GM23338 (cell line): Measurements from ENCODE around the gene BCL7C. TPM values are rescaled to one million over a fixed set of nuclear protein-coding genes. Genes with fewer than 3 reads are reported as not detected.

Source experiments
- ATAC-seq: fragments of 200-7000 bp; cut with Tn5 transposase; 3 replicates; pipeline ENCODE4 v1.9.1; 2020
- DNase-seq: peaks from one replicate; pipeline ENCODE4 v3.0.0-alpha.2; 2015; ENCODE audit warnings: low spot score
- H2AFZ ChIP-seq: fragments of 200-600 bp; sonication (generic); 2 replicates; pipeline ENCODE4 v1.8.0; 2016; ENCODE audit warnings: antibody characterized with exemption, mild to moderate bottlenecking, moderate library complexity
- H3F3A ChIP-seq: fragments of 200-600 bp; sonication (generic); replicated peaks from 2 replicates; pipeline ENCODE4 v1.8.0; 2017; ENCODE audit warnings: antibody characterized with exemption, mixed run types, low read depth
- H3K27ac ChIP-seq: fragments of 200-600 bp; sonication (generic); 2 replicates; pipeline ENCODE4 v1.6.1; 2016; ENCODE audit warnings: low read depth
- H3K27me3 ChIP-seq: fragments of 200-600 bp; sonication (generic); 2 replicates; pipeline ENCODE4 v1.8.0; 2016; ENCODE audit warnings: mild to moderate bottlenecking, mixed run types, moderate library complexity; ENCODE audit not compliant: insufficient read depth
- H3K36me3 ChIP-seq: fragments of 200-600 bp; sonication (generic); 2 replicates; pipeline ENCODE4 v1.8.0; 2016; ENCODE audit warnings: mild to moderate bottlenecking; ENCODE audit not compliant: insufficient read depth
- H3K4me1 ChIP-seq: fragments of 200-600 bp; sonication (generic); 2 replicates; pipeline ENCODE4 v1.8.0; 2016; ENCODE audit warnings: mild to moderate bottlenecking, moderate library complexity; ENCODE audit not compliant: insufficient read depth
- H3K4me2 ChIP-seq: fragments of 200-600 bp; sonication (generic); 2 replicates; pipeline ENCODE4 v1.7.1; 2017; ENCODE audit warnings: mixed run types
- H3K4me3 ChIP-seq: fragments of 200-600 bp; sonication (generic); 2 replicates; pipeline ENCODE4 v1.6.1; 2016; ENCODE audit warnings: mixed run types
- H3K79me2 ChIP-seq: fragments of 200-600 bp; sonication (generic); replicated peaks from 2 replicates; pipeline ENCODE4 v1.8.0; 2017; ENCODE audit warnings: mild to moderate bottlenecking; ENCODE audit not compliant: insufficient read depth
- H3K9me2 ChIP-seq: fragments of 200-600 bp; sonication (generic); 2 replicates; pipeline ENCODE4 v1.8.0; 2017; ENCODE audit not compliant: insufficient read depth
- H4K20me1 ChIP-seq: fragments of 200-600 bp; sonication (generic); replicated peaks from 2 replicates; pipeline ENCODE4 v1.8.0; 2017; ENCODE audit warnings: mild to moderate bottlenecking; ENCODE audit not compliant: insufficient read depth
- H3K27ac Mint-ChIP-seq: 2 replicates; pipeline ENCODE4 v1.8.0; 2020; ENCODE audit warnings: inconsistent platforms, mild to moderate bottlenecking, moderate library complexity, mixed read lengths
- H3K27me3 Mint-ChIP-seq: 3 replicates; pipeline ENCODE4 v1.8.0; 2022; ENCODE audit warnings: low read depth, mild to moderate bottlenecking, moderate library complexity, mixed read lengths, inconsistent platforms; ENCODE audit not compliant: insufficient read depth, poor library complexity
- H3K36me3 Mint-ChIP-seq: 3 replicates; pipeline ENCODE4 v1.8.0; 2021; ENCODE audit warnings: low read depth, mild to moderate bottlenecking, inconsistent platforms, moderate library complexity, mixed read lengths
- H3K4me1 Mint-ChIP-seq: 3 replicates; pipeline ENCODE4 v1.8.0; 2020; ENCODE audit warnings: mild to moderate bottlenecking, inconsistent platforms, mixed read lengths
- H3K4me3 Mint-ChIP-seq: 3 replicates; pipeline ENCODE4 v1.8.0; 2021; ENCODE audit warnings: moderate library complexity, mild to moderate bottlenecking, inconsistent platforms, mixed read lengths
- H3K9me3 Mint-ChIP-seq: 3 replicates; pipeline ENCODE4 v1.8.0; 2020; ENCODE audit warnings: moderate library complexity, mild to moderate bottlenecking, inconsistent platforms, mixed read lengths
- CREB1 ChIP-seq: fragments of 250-450 bp; sonication (Bioruptor Pico); IDR thresholded peaks from 2 replicates; pipeline ENCODE4 v1.5.0; 2020; ENCODE audit warnings: low read depth, mild to moderate bottlenecking, moderate library complexity
- CTCF ChIP-seq, 2 experiments: fragments of 200-600 bp in 1 of 2; sonication (generic) in 1 of 2; conservative IDR thresholded peaks; 2 replicates each; pipeline versions ENCODE4 v1.5.1 to v1.6.1; 2016 to 2017; ENCODE audit warnings: antibody characterized with exemption in 2 of 2, low read depth in 2 of 2, mild to moderate bottlenecking in 2 of 2, moderate library complexity in 1 of 2
- EZH2 ChIP-seq: fragments of 200-600 bp; sonication (generic); IDR thresholded peaks from one replicate; pipeline ENCODE4 v1.8.0; 2017; ENCODE audit warnings: antibody characterized with exemption, mild to moderate bottlenecking, low read depth; ENCODE audit not compliant: unreplicated experiment
- EZH2phosphoT487 ChIP-seq: fragments of 200-600 bp; sonication (generic); IDR thresholded peaks from one replicate; pipeline ENCODE4 v1.8.1; 2018; ENCODE audit warnings: antibody characterized with exemption; ENCODE audit not compliant: unreplicated experiment
- JUNB ChIP-seq: IDR thresholded peaks from one replicate; pipeline ENCODE4 v1.6.1; 2016; ENCODE audit warnings: antibody characterized with exemption; ENCODE audit not compliant: unreplicated experiment
- STAT1 ChIP-seq: IDR thresholded peaks from one replicate; pipeline ENCODE4 v1.6.1; 2016; ENCODE audit warnings: antibody characterized with exemption; ENCODE audit not compliant: unreplicated experiment
- ZNF331 ChIP-seq: fragments of 250-450 bp; sonication (Bioruptor Pico); IDR thresholded peaks from 2 replicates; pipeline ENCODE4 v1.5.0; 2020; ENCODE audit warnings: low read depth, mild to moderate bottlenecking, moderate library complexity
- ZNF462 ChIP-seq: fragments of 250-450 bp; sonication (Bioruptor Pico); IDR thresholded peaks from 2 replicates; pipeline ENCODE4 v1.5.0; 2020; ENCODE audit warnings: mild to moderate bottlenecking, moderate library complexity
- polyA plus RNA-seq: library from polyadenylated mRNA; unstranded; fragments of >200 nt; fragmentation: Nextera tagmentation; extraction: Ambion mirVana; gene quantifications from 2 replicates; pipeline ENCODE4 v1.2.1, GENCODE V29; 2016
- total RNA-seq: library from RNA; depleted of rRNA; stranded (reverse); fragments of >200 nt; shearing (Covaris generic); gene quantifications from 2 replicates; pipeline ENCODE4 v1.2.3, GENCODE V29; 2014
- TF ChIP-seq, protein P1 (sequence below): IDR thresholded peaks from one replicate; pipeline ENCODE4 v1.6.1; 2018; ENCODE audit warnings: antibody characterized with exemption; ENCODE audit not compliant: unreplicated experiment
- TF ChIP-seq, protein P2 (sequence below): IDR thresholded peaks from 2 replicates; pipeline ENCODE4 v1.6.1; 2016; ENCODE audit warnings: antibody characterized with exemption

BCL7C gene
- total and polyA plus RNA-seq, 2 experiments from 2014 or later, result 17.5 to 22.1 TPM

DNA sequence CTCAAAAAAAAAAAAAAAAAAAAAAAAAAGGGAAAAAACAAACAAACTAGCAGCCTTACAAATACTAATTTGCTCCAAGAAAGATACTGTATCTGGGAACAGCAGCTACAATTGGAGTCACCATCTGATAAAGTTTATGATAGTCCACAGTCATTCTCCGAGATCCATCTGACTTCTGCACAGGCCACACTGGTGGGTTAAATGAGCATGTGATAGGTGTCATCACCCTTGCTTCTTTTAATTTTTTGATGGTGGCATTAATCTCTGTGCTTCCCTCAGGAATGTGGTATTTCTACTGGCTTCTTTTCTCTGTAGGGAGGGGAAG, 49.6 kb downstream of the BCL7C start:
- peaks cover 7% of the 10 kb centered on the region for H3K27me3 Mint-ChIP-seq
- DNase-seq, result no peak

More for the DNA sequence above, 49.6 kb downstream of the BCL7C start:
- Histone ChIP-seq H3K36me3 (no peaks in the 10 kb centered on the region), H3K27ac (no peak overlapping the region), H3K4me2 (no peak overlapping the region), H3K9me2 (no peaks in the 10 kb centered on the region), H3K4me3 (no peak overlapping the region), H3K79me2 (no peaks in the 10 kb centered on the region), H3F3A (0 out of 2 replicates have a peak, but pooled peaks cover 3% of the 10 kb centered on the region), H4K20me1 (no peaks in the 10 kb centered on the region), H2AFZ (no peak overlapping the region), H3K27me3 (no peaks in the 10 kb centered on the region), H3K4me1 (no peaks in the 10 kb centered on the region)
- Mint-ChIP-seq H3K27ac (no peak overlapping the region), H3K4me1 (peaks cover 10% of the 10 kb centered on the region), H3K4me3 (no peak overlapping the region), H3K36me3 (peaks cover 2% of the 10 kb centered on the region; the same call in 1 of the 3 replicates), H3K9me3 (peaks cover 13% of the 10 kb centered on the region)
- TF ChIP-seq ZNF331 (CRISPR knock-in tag) (no peak), JUNB (no peak), ZNF462 (CRISPR knock-in tag) (no peak), CREB1 (CRISPR knock-in tag) (no peak), EZH2phosphoT487 (no peak), CTCF (conservative IDR thresholded peaks at IDR 0.05; ENCODE audit: low read depth in 2 of 2) (no peak), EZH2 (no peak), STAT1 (no peak)
- TF ChIP-seq, protein P1, sequence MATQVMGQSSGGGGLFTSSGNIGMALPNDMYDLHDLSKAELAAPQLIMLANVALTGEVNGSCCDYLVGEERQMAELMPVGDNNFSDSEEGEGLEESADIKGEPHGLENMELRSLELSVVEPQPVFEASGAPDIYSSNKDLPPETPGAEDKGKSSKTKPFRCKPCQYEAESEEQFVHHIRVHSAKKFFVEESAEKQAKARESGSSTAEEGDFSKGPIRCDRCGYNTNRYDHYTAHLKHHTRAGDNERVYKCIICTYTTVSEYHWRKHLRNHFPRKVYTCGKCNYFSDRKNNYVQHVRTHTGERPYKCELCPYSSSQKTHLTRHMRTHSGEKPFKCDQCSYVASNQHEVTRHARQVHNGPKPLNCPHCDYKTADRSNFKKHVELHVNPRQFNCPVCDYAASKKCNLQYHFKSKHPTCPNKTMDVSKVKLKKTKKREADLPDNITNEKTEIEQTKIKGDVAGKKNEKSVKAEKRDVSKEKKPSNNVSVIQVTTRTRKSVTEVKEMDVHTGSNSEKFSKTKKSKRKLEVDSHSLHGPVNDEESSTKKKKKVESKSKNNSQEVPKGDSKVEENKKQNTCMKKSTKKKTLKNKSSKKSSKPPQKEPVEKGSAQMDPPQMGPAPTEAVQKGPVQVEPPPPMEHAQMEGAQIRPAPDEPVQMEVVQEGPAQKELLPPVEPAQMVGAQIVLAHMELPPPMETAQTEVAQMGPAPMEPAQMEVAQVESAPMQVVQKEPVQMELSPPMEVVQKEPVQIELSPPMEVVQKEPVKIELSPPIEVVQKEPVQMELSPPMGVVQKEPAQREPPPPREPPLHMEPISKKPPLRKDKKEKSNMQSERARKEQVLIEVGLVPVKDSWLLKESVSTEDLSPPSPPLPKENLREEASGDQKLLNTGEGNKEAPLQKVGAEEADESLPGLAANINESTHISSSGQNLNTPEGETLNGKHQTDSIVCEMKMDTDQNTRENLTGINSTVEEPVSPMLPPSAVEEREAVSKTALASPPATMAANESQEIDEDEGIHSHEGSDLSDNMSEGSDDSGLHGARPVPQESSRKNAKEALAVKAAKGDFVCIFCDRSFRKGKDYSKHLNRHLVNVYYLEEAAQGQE, result no peak
- TF ChIP-seq, protein P2, sequence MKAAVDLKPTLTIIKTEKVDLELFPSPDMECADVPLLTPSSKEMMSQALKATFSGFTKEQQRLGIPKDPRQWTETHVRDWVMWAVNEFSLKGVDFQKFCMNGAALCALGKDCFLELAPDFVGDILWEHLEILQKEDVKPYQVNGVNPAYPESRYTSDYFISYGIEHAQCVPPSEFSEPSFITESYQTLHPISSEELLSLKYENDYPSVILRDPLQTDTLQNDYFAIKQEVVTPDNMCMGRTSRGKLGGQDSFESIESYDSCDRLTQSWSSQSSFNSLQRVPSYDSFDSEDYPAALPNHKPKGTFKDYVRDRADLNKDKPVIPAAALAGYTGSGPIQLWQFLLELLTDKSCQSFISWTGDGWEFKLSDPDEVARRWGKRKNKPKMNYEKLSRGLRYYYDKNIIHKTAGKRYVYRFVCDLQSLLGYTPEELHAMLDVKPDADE, result no peak
- ATAC-seq, result no peak
